GM18909 (cell line): ENCODE measurements around the gene HDAC4.

Source experiments
- ATAC-seq: cut with Tn5 transposase; IDR thresholded peaks from one replicate; pipeline ENCODE4 v1.9.1; 2021; ENCODE audit warnings: mild to moderate bottlenecking; ENCODE audit not compliant: unreplicated experiment, poor library complexity

Gene HDAC4

GRCh38 chr2:239125726-239126675 is 274.8 kb downstream of the HDAC4 start:
- no peak for ATAC-seq

DNA sequence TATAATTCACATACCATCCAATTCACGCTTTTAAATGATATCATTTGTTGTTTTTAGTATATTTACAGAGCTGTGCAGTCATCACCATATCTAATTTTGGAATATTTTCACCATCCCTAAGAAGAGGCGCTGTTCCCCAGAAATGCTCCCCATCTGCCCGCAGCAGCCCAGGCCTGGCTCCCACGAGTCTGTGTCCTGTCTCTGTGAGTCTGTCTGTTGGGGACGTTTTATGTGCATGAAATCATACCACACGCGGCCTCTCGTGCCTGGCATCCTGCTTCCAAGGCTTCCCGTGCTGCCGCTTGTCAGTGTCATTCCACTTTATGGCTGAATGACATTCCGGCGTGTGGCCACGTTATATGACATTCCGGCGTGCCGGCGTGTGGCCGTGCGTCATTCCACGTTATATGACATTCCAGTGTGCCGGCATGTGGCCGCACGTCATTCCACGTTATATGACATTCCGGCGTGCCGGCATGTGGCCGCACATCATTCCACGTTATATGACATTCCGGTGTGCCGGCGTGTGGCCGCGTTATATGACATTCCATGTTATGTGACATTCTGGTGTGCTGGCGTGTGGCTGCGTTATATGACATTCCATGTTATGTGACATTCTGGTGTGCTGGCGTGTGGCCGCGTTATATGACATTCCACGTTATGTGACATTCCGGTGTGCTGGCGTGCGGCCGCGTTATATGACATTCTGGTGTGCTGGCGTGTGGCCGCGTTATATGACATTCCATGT is 276.5 kb downstream of the HDAC4 start:
- no peak for ATAC-seq

DNA sequence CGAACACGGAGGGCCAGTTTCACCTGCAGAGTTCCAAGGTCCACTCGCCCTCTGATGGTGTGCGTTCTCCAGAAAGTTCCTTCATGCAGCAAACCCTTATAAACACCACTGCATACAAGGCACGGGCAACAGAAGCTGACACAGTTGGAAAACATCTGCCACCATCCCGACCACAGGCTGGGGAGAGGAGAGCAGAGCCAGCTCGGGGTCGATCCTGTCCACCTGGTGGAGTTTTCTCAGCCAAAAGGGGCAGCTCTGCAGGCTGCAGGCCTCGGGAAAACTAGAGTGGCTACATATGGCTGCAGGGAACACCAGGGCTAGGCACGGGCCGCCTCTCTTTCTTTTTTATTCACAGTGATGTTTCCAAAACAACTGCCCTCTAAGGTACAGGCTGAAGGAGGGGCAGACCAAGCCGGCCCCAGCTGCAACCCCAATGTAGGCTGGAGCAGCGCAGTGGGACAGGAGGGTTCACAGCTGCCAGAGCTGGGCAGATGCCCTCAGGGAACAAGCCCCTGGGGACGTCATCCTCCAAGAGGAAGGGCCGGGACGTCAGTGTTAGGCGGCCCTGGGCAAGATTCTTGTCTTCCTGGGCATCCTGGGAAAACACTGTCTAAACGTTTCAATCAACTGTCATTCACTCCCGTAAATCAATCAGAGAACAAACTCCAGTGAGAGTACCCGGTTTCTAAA is 278.3 kb downstream of the HDAC4 start:
- no peak for ATAC-seq

DNA sequence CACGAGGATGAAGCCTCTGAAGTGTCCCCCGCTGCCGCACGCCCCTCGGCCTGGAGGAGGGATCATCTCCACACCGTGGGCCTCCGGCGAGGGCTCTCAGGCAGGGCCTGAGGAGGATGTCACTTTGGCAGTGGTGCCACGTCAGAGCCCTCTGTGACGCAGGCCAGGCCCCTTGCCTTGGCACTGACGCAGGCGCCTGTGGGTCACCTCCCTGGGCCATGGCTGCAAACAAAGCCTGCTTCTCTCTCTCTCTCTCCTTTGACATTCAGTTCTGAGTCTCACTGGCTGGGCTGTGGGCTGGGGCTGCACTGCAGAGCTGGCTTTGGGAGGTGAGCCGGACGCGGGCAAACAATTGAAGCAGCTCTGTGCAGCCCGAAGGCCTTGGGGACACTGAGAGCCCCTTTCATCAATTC is 279.2 kb downstream of the HDAC4 start:
- no peak for ATAC-seq

- no peak for ATAC-seq
Measured at GRCh38 chr2:239120664-239121063, 280.2 kb downstream of the HDAC4 start.

GRCh38 chr2:239119346-239120126 is 281.3 kb downstream of the HDAC4 start:
- ATAC-seq, result no peak

DNA sequence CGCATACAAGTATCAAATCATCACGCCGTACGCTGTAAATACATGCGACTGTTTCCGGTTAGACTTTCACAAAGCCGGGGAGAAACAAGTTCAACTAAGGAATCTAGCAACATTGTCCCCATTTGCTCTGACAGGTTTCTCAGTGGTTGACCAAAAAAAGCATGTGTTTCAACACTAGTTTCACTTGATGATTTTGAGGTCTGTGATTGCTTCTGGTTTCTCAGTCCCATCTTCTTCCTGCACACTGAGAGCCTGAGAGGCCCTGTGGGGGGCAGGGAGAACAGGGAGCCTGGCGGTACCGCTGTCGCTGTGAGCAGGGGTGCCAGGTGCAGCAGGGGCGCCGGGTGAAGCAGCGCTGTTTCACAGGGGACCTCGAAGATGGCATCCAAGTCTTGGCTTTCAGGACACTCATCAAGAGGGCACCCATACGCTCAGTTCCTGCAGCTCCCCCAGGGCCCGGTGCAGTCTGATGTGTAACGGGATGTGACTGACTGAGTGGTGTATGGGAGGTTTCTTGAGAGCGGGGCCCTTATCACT is 282.1 kb downstream of the HDAC4 start:
- ATAC-seq, result no peak

DNA sequence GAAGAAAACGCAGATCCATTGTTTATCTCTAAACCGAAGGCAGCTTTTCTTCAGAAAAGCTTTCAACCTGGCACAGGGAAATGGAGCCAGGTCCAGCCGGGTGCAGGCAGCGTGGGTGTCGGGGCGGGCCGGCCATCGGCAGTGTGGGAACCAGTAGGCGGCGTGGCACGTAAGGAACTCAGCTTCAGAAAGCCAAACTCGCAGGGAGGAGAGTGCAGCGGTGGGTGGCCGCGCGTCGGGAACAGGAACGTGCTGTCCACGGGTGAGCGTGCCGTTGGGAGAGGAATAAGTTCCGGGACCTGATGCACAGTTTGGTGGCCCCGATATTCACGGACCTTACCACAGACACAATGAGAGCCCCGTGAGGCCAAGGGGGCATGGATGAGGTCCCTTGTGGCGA is 282.6 kb downstream of the HDAC4 start:
- no peak for ATAC-seq

GRCh38 chr2:239117831-239118230 is 283.0 kb downstream of the HDAC4 start:
- ATAC-seq, result no peak

- ATAC-seq, result no peak
Measured at GRCh38 chr2:239116456-239117246, 284.2 kb downstream of the HDAC4 start.

GRCh38 chr2:239115616-239116015 is 285.2 kb downstream of the HDAC4 start:
- no peak for ATAC-seq

- ATAC-seq, result no peak
Measured at GRCh38 chr2:239114616-239115265, 286.1 kb downstream of the HDAC4 start.

DNA sequence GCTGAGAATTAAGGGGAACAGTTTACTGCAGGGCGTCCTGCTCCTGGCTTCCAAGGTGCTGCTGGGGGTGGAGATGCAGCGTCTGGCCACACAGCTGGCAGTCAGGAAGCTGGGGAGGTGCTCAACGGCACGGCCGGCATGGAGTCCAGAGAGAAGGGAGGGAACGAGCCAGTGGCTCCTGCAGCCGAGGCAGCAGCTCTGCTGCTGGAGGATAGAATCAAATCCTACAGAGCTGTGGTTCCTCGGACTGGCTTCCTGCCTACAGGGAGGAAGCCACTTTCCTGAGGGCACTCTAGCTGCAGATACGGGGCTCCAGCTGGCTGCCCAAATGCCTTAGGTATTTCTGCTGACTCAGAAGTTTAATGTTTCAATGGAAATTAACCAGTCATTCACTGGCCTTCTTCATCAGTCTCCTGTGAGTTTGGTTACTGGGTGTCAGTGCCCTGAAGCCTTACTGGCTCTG is 286.7 kb downstream of the HDAC4 start:
- ATAC-seq, result no peak

DNA sequence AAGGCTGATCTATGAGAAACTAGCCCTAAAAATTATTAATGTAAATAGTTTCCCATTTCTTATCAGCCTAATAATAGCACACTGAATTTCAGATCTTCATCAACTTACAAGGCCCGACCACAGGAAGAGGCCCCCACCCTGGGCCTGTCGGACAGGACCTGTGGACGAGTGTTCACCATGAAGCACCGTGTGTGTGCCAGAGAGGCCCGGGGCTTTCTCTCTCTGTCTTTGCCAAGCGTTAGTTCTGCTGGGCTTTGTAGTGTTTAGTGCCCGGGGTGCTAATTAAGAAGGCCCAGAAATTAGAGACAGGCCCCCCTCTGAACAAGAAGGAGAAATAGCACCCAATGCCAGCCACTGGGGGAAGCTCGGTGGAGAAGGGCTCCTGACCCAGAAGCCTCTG is 287.2 kb downstream of the HDAC4 start:
- ATAC-seq, result no peak

DNA sequence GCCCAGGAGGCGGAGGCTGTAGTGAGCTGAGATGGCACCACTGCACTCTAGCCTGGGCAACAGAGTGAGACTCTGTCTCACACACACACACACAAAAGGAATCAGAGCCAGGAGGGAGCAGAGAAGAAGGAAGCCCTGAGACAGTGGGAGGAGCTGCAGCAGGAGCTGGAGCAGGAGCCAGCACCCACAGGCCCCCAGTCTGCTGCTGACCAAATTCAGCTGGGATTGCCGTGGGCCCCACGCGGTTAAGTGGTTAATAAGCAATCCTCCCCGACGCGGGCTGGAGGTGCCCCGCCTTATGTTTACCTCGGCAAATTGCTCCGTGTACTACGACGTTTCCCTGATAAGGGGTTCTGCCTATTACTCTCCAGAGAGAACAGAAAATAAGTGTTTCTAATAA is 287.6 kb downstream of the HDAC4 start:
- ATAC-seq, result no peak

DNA sequence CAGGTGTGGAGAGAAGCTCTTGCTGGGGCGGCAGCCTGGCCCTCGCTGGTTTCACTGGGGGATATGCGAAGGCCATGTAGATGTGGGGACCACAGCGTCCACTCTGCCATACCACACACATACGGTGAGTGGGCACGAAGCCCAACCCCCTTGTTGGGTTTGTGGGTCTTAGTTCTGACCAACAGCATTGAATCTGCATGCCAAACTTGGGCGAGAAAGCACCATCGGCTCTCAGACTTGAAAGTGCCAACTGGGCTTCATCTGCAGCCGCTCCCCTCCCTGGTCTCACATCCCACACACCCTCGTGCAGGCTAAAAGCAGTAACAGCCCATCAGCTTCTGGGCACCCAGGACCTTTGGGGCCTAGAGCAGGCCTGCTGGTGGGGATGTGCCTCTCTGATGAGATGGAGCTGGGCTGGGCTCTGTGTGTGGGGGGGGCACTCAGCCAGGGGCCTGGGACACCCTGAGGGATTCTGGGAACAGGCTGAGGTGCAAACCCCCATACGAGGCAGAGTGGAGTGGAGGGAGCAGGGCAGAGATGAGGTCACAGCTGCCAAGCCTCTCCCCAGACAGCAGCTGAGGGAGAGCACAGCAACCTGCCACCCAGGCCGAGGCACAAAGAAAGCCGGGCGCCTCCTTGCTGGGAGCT is 288.6 kb downstream of the HDAC4 start:
- no peak for ATAC-seq

- ATAC-seq, result no peak
Measured at GRCh38 chr2:239111401-239112100, 289.3 kb downstream of the HDAC4 start.
